Activated CD4-positive, alpha-beta T cell treated with anti-CD3 and anti-CD28 coated beads, Interleukin-2, amount 50 U/mL, for 4 hours (primary cell): ENCODE measurements around the gene TGIF2.
"Not testable (repeated sequence)": the region's sequence is repeated elsewhere in the genome, so short reads cannot be mapped to it uniquely, and the experiment has no call there.

Source experiments
- DNase-seq, 2 experiments: peaks; one replicate each; pipeline ENCODE4 v3.0.0-alpha.2; 2020

TGIF2 gene

DNA sequence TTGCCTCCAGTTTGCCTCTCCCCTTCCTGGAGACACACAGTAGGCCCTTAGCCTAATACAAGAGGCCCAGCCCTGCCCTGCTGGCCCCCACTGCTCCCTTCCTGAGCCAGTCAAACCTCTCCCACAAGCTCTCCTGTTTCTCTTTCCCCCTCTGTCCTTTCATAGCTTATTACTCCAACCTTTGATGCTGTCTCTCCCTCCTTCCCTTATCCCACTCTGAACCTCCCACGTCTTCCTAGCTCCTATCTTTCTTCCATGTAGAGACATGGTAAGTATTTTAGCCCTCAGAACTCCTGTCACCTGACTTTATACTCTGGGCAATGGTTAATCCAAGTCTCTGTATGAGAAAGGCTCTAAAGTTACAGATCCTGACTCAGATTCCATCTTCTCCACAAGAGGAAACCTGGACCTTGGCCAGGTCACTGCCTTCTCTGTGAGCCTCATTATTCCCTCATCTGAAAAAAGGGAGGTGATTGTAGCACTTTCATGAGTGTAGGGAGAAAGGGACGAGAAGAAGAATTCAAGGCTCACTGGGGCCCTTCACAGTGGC, 6.7 kb downstream of the TGIF2 start:
- DNase-seq: no peak

DNA sequence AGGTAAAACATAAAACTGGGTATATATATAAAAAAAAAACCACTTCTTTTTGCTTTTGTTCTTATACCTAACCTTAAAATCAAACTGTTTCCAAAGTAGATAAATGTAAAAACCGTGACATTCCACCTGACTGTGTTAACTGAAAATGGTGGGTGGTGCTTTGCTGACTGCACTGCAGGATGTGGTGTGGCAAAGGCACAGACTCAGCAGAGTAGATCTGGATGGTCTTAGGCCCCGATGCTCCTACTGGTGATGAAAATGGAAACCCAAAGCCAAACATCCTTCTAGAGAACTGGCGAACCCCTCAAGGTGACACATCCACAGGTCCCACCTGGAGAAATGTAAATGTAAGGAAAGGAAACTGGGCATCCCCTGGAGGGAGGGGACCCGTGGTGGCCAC, 8.9 kb downstream of the TGIF2 start:
- no peak for DNase-seq

DNA sequence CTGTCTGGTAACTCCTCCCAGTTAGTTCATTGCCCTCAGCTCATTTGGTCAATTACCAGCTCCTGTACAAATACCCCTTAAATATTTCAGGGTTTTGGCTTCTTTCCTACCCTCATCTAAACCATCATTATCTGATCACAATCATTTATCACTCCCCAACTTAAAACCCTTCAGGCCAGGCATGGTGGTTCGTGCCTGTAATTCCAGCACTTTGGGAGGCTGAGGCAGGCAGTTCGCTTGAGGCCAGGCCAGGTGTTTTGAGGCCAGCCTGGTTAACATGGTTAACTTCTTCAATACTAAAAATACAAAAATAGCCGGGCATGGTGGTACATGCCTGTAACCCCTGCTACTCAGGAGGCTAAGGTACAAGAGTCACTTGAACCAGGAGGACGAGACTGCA, 9.4 kb downstream of the TGIF2 start:
- DNase-seq: no peak

DNA sequence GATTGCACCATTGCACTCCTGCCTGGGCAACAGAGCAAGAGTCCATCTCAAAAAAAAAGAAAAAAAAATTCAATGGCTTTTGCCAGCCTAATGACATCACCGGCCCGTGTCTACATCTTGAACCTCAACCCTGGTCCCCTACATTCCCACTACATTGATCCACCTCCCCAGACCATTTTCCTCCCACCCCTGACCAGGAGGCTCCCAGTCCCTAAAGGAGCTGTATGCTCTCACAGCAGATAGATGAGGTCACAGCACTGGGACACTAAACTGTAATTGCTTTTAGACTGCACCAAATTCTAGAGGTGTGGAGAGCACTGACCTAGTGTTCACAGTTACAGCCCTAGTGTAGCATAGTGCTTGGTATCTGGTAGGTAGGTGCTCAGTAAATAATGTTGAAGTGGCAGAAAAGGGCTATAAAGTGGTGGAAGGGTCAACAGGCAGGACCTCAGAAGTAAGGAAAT, 10.7 kb downstream of the TGIF2 start:
- no peak for DNase-seq

DNA sequence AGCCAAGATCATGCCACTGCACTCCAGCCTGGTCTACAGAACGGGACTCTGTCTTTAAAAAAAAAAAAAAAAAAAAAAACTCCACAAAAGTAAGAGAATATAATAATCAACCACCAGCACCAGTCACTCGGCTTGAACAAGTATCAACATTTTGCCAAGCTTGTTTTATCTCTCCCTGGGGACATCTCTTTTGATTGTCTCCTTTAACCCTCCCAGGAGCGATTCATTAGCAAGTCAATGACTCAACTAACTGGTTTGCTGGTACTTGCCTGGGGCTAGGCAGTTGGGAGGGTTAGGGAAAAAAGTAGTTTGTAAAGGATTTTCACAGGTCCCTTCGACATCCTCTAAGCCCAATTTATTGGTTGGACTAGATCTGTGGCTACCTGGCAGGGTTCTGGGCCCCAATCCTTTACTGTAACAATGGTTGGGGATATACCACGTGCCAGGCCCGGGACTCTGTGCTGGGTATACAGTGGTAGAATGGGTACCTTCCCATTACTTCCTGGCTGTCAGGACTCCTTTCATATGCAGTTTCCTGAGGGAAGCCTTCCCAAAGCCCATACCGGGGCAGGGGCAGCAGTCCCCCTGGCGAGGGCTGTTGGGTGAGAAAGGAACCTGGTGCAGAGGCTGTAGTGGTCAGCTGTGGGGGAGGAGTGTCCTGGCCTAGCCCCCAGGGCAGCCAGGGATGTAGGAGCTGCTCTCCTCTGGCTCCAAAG, 12.2 kb downstream of the TGIF2 start:
- DNase-seq: no peak

DNA sequence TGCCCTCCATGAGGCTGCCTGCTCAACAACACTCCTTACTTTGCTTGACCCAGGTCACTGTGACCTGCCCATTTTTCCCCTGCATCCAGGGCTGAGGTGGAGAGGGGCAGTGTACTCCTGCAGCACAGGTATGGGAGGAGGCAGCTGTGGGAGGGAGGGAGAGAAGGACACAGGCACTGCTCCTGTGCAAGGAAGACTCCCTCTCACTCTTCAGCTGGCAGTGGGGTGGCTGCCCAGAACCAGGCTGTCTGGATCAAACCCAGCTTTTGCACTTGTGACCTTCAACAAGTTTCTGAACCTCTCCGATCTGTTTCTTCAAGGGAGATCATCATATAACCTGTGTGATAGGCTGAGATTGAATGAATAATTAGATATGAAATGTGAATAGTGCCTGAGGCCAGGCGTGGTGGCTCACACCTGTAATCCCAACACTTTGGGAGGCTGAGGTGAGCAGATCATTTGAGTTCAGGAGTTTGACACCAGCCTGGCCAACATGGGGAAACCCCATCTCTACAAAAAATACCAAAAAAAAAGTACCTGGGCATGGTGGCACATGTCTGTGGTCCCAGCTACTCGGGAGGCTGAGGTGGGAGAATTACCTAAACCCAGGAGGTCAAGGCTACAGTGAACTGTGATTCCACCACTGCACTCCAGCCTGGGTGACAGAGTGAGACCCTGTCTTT, 14.1 kb downstream of the TGIF2 start:
- no peak for DNase-seq

DNA sequence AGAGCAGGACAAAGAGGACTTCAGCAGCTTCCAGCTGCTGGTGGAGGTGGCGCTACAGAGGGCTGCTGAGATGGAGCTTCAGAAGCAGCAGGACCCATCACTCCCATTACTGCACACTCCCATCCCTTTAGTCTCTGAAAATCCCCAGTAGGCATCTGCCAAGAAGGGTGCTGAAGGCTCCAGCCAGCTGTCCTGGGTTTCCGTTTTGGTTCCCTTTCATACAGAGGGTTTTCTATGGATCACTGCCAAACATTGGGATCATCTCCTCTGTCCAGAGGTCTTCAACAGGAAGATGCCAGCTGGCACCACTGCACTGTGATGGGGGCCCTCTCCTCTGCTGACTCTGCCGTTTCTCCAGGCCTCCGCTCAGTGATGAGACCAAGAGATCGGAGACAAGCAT, 17.9 kb downstream of the TGIF2 start:
- no peak for DNase-seq

DNA sequence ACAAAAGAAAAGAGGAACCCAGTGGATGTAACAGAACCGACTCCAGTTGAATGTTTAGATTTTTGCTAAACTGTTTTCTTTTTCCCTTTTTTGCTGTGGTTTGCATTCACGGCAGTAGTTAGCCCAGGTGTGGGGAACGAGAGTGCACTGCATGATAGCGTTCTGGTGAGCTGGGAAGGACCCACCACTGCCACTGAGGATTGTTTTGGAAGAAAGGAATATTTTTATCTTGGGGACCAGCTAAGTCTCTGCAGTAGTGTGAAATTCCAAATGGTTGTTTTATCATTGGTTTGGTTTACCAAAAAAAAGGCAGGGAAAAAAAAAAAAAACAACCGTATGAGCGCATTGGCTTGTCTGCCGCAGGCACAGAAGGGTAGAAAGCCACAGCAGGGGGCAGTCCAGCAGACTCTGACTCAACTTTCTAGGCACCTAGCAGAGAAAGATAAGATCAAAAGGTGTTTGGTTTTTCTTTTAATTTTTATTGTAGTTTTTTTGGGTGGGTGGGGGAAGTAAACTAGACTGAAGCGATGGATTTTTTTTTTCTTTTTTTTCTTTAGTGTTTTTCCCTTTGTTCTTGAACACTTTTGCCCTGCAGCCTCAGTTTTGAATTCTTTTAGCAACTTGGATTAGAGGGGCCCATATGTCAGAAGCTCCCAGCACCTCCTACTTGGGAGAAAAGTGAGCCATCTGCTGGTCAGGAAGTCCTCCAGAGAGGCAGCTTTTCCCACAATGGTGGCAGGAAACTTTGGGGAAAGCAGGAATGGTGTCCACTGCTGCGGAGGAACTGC, 18.7 kb downstream of the TGIF2 start:
- peak; percentile 59 to 68 for DNase-seq

DNA sequence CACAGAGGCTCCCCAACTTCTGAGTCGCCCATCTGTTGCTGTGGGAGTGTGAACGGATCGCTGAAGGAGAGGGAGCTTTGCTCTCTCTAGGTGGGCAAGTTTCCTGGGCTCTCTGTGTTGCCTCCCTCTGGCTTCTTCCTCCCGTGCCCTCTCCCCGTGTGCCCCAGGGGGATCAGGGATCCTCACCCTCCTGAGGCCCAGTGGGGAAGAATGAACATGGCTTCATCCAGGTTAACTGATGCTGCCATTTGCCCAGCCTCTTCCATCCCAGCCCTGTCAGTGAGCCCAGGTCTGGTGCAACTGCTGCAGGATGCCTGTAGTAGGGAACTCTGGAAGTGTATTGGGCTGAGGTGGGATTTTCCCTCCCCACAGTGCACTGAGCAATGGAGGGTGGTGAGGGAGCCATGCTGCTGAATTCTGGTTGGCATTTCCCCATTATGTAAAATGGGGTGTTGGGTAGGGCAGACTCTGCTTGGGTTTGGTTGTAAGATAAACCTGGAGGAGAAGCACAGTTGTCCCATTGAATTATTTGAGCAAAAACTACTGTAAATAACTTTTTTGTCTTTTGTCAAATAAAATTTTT, 20.0 kb downstream of the TGIF2 start:
- no peak for DNase-seq

DNA sequence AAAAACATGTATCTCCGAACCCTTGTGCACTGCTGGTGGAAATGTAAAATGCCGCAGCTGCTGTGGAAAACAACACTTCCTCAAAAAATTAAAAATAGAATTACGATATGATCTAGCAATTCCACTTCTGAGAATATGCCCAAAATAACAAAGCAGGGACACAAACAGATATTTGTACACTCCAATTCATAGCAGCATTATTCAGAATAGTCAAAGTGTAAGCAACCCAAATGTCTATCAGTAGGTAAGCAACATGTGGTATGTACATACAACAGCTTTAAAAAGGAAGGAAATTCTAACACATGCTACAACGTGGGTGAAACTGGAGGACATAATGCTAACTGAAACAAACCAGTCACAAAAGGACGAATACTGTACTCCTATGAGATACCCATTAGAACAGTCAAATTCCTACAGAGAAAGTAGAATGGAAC, 26.5 kb downstream of the TGIF2 start:
- no peak for DNase-seq

DNA sequence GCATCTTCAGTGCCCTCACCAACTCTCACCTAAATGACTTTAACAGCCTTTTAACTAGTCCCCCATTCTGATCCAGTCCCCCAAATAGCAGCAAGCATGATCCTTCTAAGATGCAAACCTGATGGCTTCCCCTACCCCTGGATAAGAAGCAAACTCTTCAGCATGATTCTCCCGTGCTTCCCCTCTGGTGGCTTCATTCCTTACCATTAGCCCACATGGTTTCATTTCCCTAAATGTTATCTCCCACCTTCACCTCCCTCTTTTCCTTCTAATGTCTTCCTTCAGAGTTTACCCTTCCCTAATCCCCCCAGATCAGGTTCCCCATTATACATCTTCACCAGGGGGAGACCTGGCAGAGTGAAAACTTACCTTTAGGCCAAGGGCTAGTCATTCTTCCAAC, 28.1 kb downstream of the TGIF2 start:
- no peak for DNase-seq

DNA sequence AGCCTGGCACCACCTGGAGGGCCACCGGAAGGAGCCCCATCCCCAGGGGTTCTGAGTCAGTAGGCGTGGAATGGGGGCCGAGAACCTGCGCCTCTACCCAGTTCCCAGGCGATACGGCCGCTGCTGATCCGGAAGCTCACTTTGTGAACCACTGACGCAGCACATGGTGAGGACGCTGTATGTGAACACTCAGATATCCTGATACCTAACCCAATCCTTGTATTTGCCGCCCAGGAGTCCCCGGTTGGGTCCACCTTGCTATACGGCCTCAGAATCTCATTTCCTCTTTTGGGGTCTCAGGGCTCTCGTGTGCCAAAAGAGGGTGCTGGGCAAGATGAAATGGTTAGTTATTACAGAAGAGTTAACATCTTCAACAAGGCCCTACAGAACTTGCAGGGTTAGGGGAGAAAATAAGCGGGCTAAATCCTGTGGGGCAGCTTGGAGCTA, 31.6 kb downstream of the TGIF2 start:
- DNase-seq: peak; percentile 33 to 41

DNA sequence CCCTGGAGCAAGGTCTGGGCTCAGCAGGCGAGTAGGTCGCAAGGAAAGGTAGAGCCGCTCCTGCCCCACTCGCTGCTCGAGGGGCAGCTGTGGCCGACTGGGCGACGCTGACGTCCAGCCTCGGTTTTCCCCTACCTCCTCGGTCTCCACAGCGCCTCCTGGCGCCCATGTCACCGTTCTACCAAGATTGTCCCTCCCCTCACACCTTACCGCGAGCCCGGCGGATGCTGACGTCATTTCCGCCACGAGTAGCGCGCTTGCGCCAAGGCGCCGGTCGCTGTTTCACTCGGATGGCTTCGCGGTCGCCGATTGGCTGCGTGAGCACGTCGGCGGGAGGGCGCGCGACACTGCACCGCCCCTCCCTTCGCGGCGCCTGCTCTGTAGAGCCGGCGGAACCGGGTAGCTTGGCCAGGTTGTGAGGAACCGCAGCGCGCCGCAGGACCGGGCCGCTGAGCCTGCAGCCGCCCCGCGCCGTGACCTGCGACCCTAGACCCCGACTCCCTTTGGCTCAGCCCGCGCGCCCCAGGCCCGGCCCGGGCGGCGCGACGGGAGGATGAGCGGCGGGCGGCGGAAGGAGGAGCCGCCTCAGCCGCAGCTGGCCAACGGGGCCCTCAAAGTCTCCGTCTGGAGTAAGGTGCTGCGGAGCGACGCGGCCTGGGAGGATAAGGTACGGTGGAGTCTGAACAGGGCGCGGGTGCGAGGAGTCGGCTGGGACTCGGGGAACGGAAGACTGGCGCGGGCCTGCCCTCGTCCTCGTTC, 32.2 kb downstream of the TGIF2 start, which contains the start of gene RAB5IF:
Gene RAB5IF (plus strand): TSS at position 381 of the 759 bp plus-strand sequence. CDS start 173 bp downstream, at position 554.
- peak; percentile 98 for DNase-seq

DNA sequence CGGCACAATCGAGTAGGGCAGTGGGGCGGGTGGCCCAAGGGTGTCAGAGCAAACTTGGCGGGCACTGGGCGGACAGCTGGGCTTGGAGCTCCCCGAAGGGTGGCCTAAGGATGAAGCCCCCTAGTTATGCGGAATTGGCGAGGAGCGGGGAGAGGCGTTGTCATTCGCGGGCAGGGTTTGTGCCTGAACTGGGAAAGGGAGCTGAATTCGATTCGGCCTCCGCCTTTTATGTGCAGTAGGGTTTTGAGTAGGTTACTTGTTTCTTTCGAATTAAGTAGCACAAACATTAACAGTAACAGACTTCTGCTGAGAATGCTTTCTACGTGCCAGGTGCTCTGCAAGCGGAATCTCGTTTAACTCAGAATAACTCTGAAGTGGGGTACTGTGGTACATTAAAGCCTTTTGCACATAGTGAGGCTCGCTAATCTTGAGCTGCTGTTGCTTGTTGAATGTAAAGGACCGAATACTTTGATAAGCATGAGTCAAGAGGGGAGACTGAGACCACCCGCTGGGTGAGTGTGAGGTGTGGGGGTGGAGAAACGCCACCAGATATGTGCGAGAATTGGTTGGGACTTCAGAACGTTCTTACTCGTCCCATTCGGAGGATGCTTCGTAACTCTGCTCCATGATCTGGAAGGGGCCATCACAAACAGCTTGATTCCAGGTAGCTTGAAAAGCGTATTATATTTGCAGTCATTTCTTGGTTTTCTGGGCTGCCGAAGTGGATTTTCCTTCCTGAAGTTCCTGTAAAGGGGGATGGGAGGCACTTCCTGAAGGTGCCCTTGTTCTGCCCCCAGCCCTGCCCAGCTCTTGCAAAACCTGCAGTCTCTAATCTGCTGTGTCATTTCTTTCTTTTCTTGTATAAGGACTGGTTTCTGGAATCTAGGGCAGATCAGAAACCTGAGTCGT, 33.0 kb downstream of the TGIF2 start:
- no peak for DNase-seq

DNA sequence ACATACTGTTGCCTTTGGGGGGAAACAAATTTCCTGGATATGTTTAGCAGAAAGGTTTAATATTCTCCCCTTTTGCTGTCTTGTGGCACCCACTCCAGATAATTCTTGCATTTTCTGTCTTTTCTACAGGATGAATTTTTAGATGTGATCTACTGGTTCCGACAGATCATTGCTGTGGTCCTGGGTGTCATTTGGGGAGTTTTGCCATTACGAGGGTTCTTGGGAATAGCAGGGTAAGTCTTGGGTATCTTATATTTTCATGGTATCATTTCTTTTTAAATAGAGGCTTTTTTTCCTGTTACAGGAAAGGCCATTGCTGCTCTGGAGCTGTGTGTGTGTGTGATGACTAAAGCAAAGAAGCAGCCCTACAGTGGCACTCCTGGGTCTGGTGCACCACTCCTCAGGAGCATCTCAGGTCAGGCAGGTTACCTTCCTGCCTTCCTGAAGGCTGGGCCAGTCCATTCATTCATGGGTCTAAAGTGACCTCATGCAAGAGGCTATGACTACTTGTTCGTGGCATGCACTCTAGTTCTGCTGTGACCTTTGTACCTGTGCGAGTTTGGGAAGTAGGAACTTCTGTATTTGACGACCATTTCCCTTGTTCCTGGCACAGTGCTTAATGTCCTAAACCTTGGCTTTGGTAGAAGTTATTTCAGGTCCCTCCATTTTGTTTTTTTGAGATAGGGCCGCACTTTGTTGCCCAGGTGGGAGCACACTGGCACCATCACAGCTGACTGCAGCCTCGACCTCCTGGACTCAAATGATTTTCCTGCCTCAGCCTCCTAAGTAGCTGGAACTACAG, 34.4 kb downstream of the TGIF2 start:
- DNase-seq: no peak

DNA sequence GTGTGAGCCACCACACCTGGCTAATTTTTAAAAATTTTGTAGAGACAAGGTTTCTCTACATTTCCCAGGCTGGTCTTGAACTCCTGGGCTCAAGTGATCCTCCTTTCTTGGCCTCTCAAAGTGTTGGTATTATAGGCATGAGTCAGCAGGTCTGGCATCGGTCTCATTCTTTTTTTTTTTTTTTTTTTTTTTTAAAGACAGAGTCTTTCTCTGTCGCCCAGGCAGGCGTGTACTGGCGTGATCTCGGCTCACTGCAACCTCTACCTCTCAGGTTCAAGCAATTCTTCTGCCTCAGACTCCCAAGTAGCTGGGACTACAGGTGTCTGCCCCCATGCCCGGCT, 35.0 kb downstream of the TGIF2 start:
- not testable (repeated sequence) for DNase-seq

DNA sequence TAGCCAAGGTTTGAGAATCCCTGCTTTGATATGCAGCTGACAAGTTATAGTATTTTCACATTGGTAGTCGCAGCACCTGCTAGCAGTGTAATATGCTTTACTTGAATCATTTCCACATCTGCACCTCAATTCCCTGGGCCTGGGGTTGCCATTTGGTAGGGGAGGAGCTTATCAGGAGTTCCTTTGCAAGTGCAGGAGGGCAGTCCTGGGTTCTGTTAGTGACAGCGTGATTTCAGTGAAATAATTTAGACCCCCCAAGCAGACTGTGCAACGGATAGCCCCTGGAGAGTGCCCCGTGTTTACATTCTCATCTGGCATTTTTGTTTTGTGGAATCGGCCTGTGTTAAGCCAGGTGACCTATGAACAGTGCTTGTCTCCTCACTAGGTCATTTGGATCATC, 38.2 kb downstream of the TGIF2 start:
- no peak for DNase-seq

DNA sequence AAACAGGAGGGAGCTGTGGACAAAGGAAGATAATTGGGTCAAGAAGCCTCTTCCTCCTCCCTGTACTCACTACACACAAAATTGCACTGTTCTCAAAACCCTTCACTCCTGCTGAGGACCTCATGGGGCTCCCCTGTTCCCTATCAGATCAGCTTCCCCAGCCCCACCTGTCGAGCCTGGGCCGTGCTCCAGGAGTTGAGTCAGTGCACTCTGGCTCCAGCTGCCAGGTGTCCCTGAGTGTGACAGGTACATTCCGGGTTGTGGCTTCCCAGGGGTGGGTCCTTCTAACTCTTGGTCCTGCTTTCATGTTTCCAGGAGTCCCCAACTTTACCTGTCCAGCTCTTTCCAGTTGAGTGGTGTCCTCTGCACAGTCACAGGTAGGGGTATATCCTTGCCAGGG, 40.6 kb downstream of the TGIF2 start:
- no peak for DNase-seq

DNA sequence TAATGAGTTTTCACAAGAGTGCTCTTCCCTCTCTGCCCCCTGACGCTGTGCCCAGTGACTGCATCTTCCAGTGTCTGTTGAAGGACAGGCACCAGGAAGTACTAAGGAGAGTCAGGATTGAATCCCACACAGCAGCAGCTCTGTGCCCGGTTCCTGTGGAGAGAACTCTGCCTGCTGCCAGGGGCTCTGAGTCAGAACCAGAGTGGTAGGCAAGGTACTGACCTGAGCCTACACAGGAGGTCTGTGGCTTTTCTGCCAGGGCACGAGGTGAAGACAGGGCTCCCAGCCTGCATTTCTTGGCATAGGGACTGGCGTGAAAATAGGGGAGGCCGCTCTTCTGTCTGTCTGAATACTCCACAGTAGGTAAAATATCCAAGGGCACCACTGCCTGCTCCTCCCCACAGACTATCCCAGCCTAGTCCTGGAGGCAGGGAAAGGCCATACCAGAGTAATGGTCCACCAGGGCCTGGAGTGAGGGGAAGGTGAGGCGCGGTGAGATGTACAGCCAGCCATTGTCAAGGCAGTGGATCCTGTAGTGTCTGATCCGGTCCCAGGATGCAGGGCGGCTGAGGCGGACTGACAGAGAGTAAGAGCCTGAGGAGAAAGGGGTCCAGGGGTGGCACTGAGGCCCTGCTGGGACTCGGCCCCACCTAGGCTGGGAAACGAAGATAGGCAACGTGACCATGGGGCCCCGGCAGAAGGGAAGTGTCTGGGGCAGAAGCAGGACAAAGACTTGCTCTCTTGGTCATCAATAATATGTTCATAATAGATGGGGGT, 41.6 kb downstream of the TGIF2 start:
- DNase-seq: no peak
